Caki2 (cell line): Measurements from ENCODE around the gene FAM234A. TPM values are rescaled to one million over a fixed set of nuclear protein-coding genes. Genes with fewer than 3 reads are reported as not detected.
"Not testable (repeated sequence)": the region's sequence is repeated elsewhere in the genome, so short reads cannot be mapped to it uniquely, and the experiment has no call there.

Source experiments
- DNase-seq: peaks from one replicate; pipeline ENCODE4 v3.0.0-alpha.2; 2015; ENCODE audit warnings: low read depth
- in situ Hi-C: cut with HindIII; loops from 2 replicates; pipeline ENCODE4 v1.10.0; 2016; ENCODE audit warnings: low sequenced_read_pairs, low pct_unique_long_range_greater_than_20kb, mixed read lengths
- total RNA-seq: library from RNA; depleted of rRNA; stranded (reverse); fragments of >200 nt; shearing (Covaris generic); gene quantifications from 2 replicates; pipeline ENCODE4 v1.2.3, GENCODE V29; 2014; ENCODE audit warnings: low replicate concordance; rRNA removed

FAM234A gene
- 168 and 231 TPM in 2 replicates for total RNA-seq

GRCh38 chr16:234468-235305 is at the start of gene FAM234A:
TSS of gene FAM234A (plus strand) at chr16:234821. CDS start at chr16:254414, 19,593 bp downstream.
- in situ Hi-C loops = no loop called here
- DNase-seq = peak; percentile 98

- in situ Hi-C loops = no loop called here
- DNase-seq = no peak
These were observed 49.4 kb upstream of the FAM234A start for GRCh38 chr16:185213-185612.

GRCh38 chr16:185691-186090 is 48.9 kb upstream of the FAM234A start:
- DNase-seq = no peak
- in situ Hi-C loops = no loop called here

- in situ Hi-C loops = no loop called here
- no peak for DNase-seq
These were observed 47.3 kb upstream of the FAM234A start for GRCh38 chr16:187330-187729.

- peak; percentile 35 for DNase-seq
- in situ Hi-C loops = no loop called here
These were observed 45.9 kb upstream of the FAM234A start for GRCh38 chr16:188674-189073.

- in situ Hi-C loops = no loop called here
- DNase-seq = no peak
These were observed 44.9 kb upstream of the FAM234A start for GRCh38 chr16:189604-190186.

- no peak for DNase-seq
- in situ Hi-C loops = no loop called here
These were observed 42.8 kb upstream of the FAM234A start for GRCh38 chr16:191831-192230.

- in situ Hi-C loops = no loop called here
- no peak for DNase-seq
These were observed 41.9 kb upstream of the FAM234A start for GRCh38 chr16:192686-193085.

GRCh38 chr16:193441-193840 is 41.2 kb upstream of the FAM234A start:
- in situ Hi-C loops = no loop called here
- no peak for DNase-seq

GRCh38 chr16:194516-194915 is 40.1 kb upstream of the FAM234A start:
- in situ Hi-C loops = no loop called here
- DNase-seq = no peak

- in situ Hi-C loops = no loop called here
These were observed 34.2 kb upstream of the FAM234A start for GRCh38 chr16:200388-200787.

GRCh38 chr16:203246-203645 is 31.4 kb upstream of the FAM234A start:
- in situ Hi-C loops = no loop called here
- no peak for DNase-seq

More at GRCh38 chr16:200388-200787, 34.2 kb upstream of the FAM234A start:
- DNase-seq = peak; percentile 66

GRCh38 chr16:204046-204445 is 30.6 kb upstream of the FAM234A start:
- DNase-seq, in situ Hi-C loops: not testable (repeated sequence)

- DNase-seq, in situ Hi-C loops: not testable (repeated sequence)
These were observed 25.3 kb upstream of the FAM234A start for GRCh38 chr16:209359-209758.

- DNase-seq, in situ Hi-C loops: not testable (repeated sequence)
These were observed 22.9 kb upstream of the FAM234A start for GRCh38 chr16:211631-212180.

- no peak for DNase-seq
- in situ Hi-C loops = no loop called here
These were observed 21.6 kb upstream of the FAM234A start for GRCh38 chr16:212999-213398.

GRCh38 chr16:220021-220420 is 14.6 kb upstream of the FAM234A start:
- in situ Hi-C loops = no loop called here
- DNase-seq = no peak

- in situ Hi-C loops = no loop called here
- DNase-seq = no peak
These were observed 6.3 kb upstream of the FAM234A start for GRCh38 chr16:228151-228851.
